Limb (tissue), 2 donors: ENCODE data around the gene IQSEC1.

Source experiments
- DNase-seq, 2 donors: peaks; one replicate each; pipeline ENCODE4 v3.0.0-alpha.2; 2016; ENCODE audit errors: extremely low spot score in 2 of 2

The IQSEC1 gene

DNA sequence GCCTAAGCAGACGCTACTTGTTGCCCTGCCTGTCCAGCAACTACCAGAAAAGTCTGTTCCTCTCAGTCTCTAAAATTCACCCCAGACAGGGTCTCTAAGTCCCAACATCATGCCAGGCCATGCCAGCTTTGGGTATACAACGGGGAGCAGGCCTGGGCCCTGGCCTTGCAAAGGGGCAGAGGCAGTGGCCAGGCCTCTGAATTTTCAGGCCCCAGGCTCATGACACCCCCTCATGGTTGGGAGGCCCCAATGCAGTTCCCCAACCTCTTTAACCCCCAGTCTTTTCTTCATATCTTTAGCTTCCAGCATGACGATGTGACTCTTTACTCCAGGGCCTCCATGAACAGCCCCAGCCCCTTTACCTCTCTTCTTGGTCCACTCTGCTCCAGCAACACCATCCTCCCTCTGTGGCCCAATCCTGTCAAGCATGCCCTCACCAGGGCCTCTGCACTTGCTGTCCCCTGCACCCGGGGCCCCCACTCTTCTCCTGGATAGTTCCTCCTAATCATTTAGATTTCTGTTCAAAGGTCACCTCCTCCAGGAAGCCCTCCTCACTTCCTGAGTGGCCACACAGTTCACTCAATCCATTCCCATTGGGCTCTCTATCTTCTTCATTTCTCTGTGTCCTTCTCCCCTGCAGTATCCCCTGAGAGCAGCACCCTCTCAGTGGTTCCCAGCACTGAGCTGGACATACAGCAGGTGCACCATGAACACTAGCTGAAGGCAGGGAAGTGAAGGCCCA is 4.8 kb downstream of the IQSEC1 start:
- DNase-seq, result no peak

DNA sequence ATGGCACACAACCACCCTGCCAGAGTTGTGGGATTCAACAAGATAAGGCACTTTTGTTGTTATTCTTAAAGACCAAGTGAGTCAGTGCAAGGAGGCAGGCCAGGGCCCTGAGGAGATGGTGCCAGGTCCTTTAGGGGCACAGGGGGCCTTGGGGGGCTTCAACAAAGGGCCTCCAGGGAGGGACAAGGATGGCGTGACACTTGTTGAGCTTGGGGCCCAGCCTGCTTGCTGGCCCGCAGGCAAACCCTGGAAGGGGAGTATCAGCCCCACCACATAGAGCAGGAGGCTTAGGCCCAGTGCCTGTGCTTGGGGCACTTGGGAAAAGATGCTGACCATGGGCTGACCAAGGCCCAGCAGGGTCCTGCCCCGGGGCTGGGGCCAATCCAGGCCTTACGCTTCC is 5.5 kb downstream of the IQSEC1 start:
- no peak for DNase-seq

DNA sequence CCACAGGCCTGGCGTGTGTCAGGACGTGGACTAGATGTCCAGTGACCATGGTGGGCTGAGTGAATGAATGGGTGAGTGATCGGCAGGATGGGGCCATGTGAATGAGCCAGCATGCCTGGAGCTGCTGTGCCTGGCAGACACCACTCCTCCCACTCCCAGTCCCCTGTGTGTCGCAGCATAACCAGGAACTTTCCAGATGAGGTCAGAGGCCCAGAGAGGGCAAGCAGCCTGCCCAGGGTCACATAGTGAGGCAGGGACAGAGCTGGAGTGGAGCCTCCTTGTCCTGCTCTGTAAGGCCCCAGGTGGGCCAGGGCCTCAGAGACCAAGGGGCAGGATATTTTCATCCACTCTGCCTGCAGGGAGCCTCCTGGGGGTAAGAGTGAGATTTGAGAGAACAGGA is 6.4 kb downstream of the IQSEC1 start:
- no peak for DNase-seq

DNA sequence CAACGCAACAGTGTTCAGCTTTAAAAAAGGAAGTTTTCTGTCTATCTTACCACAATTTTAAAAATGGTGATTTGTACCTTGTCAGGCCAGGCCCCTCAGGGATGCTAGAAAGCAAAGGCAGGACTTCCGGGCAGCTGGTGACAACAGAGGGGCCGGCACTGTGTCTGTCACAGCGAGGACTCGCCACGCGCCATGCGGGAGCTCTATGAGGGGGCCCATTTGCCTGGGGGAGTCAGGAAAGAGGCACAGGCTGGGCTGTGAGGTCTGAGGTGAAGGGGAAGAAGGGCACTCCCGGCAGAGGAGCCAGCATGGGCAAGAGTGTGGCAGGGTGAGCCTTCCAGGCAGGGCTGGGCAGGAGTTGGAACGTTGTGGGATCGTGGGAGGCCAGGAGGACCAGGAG is 7.0 kb downstream of the IQSEC1 start:
- no peak for DNase-seq

DNA sequence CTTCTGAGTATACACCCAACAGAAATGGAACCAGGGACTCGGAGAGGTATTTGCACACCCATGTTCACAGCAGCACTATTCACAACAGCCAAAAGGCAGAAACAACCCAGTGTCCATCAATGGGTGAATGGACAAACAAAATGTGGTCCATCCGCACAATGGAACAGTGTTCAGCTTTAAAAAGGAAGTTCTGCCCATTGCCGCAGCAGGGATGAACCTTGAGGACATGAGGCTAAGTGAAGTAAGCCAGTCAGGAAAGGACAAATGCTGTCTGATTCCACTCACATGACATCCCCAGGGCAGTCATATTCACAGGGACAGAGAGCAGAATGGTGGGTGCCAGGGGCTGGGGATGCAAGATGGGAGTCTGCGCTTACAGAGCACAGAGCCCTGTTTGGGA is 7.5 kb downstream of the IQSEC1 start:
- DNase-seq, result no peak

DNA sequence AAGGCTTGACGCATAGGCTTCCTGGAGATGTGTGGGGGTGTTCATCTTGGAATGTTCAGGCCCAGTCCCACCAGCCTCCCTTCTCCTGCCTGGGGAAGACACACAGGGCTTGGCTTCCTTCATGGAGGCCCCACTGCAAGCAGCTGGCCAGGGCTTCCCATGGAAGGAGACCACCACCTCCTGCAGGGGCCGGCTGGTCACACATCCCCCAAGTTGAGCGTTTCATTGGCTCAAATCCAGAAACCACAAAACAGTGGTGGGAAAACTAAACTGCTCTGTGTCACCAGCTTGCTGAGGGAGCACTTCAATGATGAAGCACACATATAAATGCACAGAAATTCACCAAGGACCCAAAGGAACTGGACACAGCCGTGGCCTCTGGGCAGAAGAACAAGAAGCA is 8.3 kb downstream of the IQSEC1 start:
- no peak for DNase-seq

DNA sequence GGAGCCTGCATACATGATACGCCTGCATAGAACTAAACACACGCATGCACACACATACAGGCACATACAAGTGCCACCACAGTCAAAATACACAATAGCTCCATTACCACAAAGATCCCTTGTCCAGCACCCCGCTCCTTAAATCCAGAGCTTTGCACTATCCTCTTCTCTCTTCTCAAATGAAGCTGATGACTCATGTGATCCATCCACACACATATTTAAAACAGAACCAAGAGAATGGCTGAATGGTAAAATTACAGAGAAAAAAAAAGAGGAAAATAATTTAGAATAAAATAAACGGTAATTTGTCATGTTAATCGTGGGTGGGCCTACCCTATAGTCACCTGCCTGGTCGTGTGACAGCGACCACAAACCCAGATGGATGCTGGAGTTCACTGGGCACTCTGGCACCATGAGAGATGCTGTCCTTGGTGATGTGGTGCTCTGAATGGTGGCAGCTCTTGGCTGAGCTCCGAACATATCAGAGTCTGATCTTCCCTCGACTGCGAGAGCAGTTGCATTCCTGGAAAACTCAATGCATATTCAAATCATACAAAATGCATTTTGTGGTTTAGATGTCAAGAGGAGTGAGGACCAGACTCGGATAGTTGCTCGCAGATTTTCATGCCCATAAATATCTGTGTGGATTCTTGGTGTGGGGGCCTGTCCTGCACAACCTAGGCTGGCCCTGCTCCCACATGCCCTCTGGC is 8.9 kb downstream of the IQSEC1 start:
- DNase-seq, result no peak

DNA sequence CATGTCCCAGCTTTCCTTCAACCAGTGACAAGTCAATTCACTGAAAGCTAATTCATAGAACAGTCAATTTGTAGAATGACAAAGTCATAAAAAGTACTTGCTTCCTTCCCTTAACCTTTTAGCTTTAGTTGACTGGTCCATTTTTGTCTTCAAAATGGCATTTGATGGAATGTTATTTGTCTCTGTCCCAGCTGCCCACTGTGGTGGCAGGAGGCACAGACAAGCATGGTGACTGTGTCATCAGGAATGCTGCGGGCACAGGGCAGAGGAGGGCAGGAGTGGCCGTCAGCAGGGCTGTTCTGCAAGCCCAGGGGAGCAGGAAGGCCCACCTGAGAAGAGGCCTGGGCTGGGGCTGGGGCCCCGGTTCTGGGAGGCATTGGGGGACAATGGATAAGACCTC is 10.0 kb downstream of the IQSEC1 start:
- DNase-seq, result no peak

DNA sequence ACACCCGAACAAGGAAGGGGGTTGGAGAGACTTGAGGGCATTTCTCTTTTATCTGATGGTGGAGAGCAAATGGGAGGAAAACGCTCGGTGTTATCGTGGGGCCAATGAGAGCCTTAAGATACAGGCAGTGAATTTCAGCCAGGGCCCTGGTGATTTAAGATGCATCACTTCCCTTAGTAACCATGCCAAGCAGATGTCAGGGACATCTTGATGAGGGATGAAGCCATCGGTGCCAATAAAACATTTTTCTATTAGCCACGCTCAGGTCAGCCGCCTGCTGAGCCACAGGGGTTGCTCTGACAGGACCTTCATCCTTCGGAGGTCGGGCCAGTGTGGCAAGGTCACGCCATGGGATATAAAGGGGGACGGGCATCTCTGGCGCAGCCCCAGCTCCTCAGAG is 10.6 kb downstream of the IQSEC1 start:
- no peak for DNase-seq

DNA sequence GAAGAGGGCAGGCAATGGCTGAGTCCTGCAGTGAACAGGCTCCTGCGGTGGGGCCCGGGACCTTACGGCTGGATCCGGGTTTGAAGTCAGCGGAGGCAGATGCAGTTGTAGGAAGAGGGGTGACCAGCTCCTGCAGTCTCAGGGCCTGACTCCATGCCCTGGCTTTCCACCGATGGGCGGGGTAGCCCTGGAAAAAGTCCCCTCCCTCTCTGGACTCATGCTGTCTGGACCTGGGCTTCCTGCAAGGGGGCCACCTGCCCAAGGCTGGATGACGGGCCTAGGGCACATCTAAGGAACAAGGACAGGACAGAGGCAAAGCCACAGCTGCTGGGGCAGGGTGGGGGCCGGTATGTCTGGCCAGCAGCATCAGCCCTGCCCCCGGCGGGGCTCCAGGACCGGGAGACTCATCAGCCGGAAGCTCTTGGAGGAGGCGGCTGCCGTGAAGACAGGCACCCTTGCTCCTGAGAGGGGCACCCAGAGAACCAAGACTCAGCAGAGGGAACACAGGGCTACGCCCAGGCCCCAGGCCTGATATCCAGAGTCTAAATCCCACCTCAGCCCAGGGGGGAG is 12.8 kb downstream of the IQSEC1 start:
- no peak for DNase-seq

DNA sequence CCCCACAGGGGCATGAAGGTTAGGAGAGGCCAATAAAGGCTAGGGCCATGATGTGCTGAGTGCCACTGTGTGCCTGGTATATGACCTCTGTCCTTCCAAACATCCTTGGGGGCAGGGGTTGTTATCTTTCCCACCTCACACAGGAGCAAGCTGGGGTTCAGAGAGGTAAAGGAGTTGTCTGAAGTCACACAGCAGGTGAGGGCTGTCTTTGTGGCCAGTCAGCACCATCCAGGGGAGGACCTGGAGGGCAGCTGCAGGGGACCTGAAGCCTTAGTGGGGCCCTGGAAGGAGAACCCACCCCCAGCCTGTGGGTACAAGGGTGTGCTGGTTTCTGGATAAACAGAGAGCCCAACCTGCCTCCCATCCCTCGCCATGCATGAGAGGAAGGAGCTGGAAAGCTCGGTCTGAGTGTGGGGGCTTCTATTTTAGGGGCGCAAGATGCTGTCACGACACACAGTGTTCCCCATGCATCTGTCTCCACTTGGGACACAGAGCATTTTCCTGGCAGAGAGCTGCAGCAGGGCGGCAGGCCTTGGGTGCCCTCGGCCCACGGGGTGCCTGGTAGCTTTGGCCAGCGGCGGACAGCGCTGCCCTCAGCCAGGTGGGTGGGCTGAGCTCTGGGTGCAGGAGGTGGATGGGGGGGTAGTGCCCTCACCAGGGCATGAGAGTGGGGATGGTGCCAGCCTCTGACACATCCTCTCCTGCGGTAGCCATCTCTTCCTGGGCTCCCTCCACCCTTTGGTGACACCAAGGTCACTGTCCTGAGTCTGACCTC is 14.7 kb downstream of the IQSEC1 start:
- DNase-seq, result no peak

DNA sequence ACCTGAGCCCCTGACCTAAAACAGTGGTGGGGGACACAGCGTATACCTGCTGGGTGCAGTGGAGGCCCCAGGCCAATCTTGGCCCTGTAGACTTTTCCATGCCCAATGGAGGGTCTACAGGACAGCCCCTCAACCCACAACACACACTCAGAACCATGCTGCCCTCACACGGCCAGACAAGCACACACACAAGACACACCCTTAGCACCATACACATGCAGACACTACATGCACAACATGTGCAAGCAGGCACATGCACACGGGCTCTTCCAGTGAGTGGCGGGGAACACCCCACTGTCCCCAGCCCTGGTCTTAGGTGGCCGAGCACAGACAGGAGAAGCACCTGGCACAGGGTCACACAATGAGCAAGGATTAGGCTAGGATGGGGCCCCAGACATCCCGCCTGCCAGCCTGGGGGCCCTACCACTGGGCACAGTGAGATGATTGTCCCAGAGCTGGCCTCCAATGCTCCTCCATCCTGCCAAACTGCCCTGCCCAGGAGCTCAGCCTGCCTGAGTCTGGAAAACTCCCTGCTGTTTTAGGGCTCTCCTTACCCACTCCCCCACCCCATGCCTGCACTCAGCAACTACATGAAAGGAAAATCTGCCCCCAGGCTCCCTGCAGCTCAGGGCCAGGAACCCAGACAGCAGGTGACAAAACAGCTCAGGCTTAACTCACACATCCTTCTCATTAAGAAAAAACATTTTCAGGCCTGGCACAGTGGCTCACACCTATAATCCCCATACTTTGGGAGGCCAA is 15.8 kb downstream of the IQSEC1 start:
- no peak for DNase-seq

DNA sequence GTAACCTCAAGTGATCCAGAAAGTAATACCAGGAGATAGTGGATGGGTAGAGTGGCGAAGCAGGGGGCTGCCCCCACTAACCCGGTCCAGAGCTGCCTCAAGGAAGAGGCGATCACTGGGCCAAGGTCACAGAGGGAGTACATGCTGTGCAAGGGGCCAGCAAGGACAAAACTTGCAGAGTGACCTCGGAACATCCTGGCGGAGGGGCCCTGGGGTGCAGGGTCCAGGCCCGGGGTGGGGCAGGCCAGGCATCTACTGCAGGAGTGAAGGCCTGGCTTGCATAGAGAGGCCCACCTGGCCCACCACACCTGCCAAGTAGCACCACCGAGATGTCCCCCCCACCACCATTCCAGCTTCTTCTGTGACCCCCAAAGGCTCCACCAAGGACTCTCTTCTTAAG is 17.6 kb downstream of the IQSEC1 start:
- no peak for DNase-seq

DNA sequence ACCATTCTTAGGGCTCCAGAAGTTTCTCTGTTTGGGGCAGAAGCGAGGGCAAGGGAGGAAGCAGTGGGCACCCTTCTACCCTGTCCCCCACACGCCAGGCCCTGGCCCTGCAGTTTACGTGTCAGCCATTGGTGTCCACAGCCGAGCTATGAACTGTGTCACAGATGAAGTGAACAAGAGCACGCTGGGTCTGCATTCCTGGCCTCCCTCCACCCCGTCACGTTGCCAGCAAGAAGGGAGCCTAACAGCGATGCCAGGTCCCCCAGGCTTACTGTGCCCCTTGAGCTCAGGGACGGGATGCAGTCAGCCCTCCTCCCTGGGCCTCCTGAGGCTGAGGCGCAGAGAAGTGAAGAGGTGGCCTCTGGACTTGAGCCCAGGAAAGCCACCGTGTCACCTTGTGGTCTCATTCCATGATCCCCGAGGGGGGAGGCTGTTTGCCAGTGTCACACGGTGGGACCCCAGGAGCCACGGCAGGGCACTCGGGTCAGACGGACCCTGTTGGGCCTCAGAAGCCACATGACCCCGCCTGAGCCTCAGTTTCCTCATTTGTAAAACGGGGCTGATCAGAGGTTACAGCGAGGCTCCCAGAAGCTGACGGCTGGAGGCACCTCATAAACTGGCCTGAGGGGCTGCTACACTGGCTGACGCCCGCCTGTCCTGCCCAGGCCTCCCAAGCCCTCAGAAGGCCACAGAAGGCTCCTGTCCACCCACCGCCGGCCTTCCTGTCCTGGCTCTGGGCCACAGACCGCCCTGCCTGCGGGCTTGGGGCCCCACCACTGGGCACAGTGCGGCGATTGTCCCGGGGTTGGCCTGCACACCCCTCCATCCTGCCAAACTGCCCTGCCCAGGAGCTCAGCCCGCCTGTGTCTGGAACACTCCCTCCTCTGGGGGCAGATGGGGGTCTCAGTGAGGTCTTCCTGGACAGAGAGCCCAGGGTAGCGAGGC is 18.6 kb downstream of the IQSEC1 start:
- no peak for DNase-seq

DNA sequence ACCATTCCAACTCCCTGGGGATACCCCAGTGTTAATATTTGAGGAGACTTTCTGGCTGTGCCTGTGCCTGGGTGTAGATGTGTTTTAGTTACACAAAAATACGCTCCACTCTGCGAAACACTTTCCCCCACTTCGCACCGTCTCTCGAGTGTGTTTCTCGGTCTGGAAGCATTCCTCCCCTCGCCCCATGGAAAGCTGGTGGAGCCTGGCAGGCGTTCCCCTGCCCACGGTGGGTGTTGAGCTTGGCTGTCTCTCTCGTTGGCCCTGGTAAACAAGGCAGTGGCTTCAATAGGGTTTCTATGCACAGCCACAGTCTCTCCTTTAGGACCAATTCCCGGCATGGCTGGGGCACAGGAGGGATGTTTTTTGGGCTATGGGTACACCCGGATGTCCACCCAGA is 19.3 kb downstream of the IQSEC1 start:
- DNase-seq, result no peak

DNA sequence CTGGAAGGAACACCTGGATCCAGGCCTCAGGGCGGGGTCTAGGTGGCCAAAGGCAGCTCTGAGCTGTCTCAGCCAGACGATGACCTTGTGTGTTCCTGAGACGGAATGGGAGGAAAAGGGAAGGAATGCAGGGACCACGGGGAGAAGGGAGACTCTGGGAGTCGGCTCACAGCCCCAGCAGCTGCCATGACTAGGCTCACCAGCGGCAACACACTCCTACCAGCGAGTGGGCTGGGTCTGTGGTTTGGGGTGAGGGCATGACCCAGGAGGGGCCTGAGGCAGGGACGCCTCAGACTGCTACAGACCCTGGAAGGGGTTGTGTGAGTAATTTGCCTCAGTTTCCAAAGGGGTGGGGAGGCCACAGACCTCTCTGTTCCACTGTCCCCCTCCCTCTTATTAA is 19.8 kb downstream of the IQSEC1 start:
- no peak for DNase-seq

DNA sequence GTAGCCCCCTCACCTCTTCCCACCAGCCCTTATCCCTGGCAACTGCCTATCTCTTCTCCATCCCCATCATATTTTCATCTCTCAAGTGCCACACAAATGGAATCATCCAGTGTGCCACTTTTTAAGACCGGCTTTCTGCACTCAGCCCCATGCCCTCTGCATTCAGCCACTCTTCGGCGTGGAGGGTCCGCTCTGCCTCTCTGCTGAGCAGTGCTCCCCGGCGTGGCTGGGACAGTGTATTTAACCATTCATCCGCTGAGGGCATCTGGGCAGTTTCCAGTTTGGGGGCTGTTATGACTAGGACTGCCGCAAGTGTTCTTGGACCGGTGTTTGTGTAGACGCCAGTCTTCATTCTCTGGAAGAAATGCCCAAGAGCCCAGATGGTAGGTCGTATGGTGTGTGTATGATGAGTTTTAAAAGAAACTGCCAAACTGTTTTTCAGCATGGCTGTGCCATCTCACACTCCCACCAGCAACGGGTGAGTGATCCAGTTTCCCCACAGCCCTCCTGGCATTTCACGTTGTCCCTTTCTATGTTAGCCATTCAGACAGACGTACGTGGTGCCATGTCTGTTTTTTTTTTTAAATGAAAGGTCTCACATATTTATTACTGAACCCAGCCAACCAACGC is 20.9 kb downstream of the IQSEC1 start:
- DNase-seq, result no peak

DNA sequence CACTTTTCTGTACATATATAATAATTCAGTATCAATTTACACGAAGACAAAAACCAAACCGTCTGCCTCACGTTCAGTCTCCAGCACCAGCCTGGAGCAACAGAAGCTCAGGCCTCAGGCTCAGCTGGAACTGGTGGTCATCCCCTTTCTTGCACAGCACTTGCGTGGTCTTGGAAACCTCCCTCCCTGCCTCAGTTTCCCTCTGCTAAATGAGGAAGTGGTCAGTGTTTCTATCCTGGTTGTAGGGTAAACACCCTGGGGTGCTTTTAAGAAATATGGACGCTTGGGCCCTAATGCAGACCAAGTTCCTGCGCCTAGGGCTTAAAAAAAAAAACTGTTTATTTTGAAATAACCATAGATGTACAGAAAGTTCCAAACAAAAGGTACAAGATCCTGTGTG is 21.6 kb downstream of the IQSEC1 start:
- DNase-seq, result no peak

DNA sequence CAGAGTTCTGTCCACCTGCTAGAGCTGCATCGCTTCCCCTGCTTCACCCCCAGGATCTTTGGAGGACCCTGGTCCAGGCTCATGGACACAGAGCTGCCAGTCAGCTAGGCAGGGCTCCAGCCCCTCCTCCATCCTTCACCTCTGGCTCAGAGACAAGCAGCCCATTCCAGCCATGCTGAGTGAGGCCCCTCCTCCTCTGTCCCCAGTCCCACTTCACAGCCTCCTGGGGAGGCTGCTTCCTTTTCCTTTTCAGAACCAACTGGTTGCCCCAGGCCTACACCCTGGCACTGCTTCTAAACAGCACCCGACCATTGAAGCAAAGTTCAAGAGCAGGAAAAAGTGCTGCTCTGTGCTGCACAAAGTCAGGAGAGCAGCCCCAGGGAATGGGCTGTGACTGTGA is 22.2 kb downstream of the IQSEC1 start:
- no peak for DNase-seq

DNA sequence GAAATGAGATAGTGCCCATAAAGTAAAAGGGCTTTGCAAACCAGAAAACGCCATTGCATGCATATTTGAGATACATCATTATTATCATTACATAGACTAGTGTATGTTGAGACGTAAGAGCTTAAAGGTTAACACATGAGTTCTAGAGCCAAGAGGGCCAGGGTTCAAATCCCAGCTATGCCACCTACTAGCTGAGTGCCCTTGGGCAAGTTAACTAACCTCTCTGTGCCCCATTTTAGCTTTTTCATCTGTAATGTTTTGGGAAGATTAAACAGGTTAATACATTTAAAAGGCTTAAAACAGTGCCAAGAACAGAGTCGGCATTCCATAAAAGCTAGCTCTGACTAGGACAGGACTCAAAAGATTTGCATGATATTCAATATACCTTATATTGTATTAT is 22.8 kb downstream of the IQSEC1 start:
- no peak for DNase-seq
